Brain pericyte (primary cell): ENCODE data around the gene STARD6.
A peak's percentile ranks its signal among the peaks of the same experiment; 100 is the strongest.
"Not testable (repeated sequence)": the region's sequence is repeated elsewhere in the genome, so short reads cannot be mapped to it uniquely, and the experiment has no call there.

Experiments used
- DNase-seq: peaks from one replicate; pipeline ENCODE4 v3.0.0-alpha.2; 2012; ENCODE audit warnings: low read depth, low spot score

Gene STARD6

GRCh38 chr18:54357660-54358494 lies at the start of gene STARD6, which contains the start of gene C18orf54:
Gene STARD6, minus strand, starts transcription at chr18:54357858. Its CDS starts 3,285 bp downstream, at chr18:54354573.
Gene C18orf54, plus strand, starts transcription at chr18:54357906. Its CDS starts 2,667 bp downstream, at chr18:54360573.
- peak; percentile 71 for DNase-seq

GRCh38 chr18:54405290-54405689 lies 47.6 kb upstream of the STARD6 start:
- no peak for DNase-seq

- DNase-seq, result no peak
These were observed 39.1 kb upstream of the STARD6 start for GRCh38 chr18:54396760-54397159.

- DNase-seq, result no peak
These were observed 36.1 kb upstream of the STARD6 start for GRCh38 chr18:54393648-54394294.

GRCh38 chr18:54392543-54393023 lies 34.9 kb upstream of the STARD6 start:
- DNase-seq, result peak; percentile 11

GRCh38 chr18:54390838-54391237 lies 33.2 kb upstream of the STARD6 start:
- no peak for DNase-seq

GRCh38 chr18:54389143-54389505 lies 31.5 kb upstream of the STARD6 start:
- DNase-seq, result no peak

GRCh38 chr18:54388203-54389142 lies 30.8 kb upstream of the STARD6 start:
- peak; percentile 22 for DNase-seq

GRCh38 chr18:54387631-54388030 lies 30.0 kb upstream of the STARD6 start:
- DNase-seq, result no peak

GRCh38 chr18:54386800-54387495 lies 29.3 kb upstream of the STARD6 start:
- DNase-seq, result not testable (repeated sequence)

GRCh38 chr18:54386043-54386442 lies 28.4 kb upstream of the STARD6 start:
- no peak for DNase-seq

- DNase-seq, result no peak
These were observed 25.1 kb upstream of the STARD6 start for GRCh38 chr18:54382733-54383252.

- no peak for DNase-seq
These were observed 24.4 kb upstream of the STARD6 start for GRCh38 chr18:54382076-54382475.

- DNase-seq, result no peak
These were observed 24.0 kb upstream of the STARD6 start for GRCh38 chr18:54381640-54382039.

- DNase-seq, result no peak
These were observed 20.4 kb upstream of the STARD6 start for GRCh38 chr18:54378057-54378456.

- no peak for DNase-seq
These were observed 2.7 kb upstream of the STARD6 start for GRCh38 chr18:54360406-54360805.

- DNase-seq, result no peak
These were observed 1.6 kb upstream of the STARD6 start for GRCh38 chr18:54359233-54359632.

- no peak for DNase-seq
These were observed 910 bp upstream of the STARD6 start for GRCh38 chr18:54358495-54359040.

GRCh38 chr18:54357082-54357659 lies 487 bp downstream of the STARD6 start:
- no peak for DNase-seq

GRCh38 chr18:54351186-54351585 lies 6.5 kb downstream of the STARD6 start:
- DNase-seq, result no peak
